Measurements from ENCODE around the gene WDR83.

The WDR83 gene

DNA sequence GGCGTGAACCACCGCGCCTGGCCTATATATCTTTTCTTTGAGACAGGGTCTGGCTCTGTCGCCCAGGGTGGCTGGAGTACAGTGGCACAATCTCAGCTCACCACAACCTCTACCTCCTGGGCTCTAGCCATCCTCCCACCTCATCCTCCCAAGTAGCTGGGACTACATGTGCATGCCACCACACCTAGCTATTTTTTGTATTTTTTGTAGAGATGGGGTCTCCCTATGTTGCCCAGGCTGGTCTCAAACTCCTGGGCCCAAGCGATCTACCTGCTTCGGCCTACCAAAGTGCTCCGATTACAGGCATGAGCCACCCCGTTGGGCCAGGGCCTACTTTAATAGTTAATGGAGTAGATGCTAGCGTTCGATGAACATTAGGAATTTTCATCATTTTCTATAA is 53.7 kb downstream of the WDR83 start:
- DNase-seq, result no peak

DNA sequence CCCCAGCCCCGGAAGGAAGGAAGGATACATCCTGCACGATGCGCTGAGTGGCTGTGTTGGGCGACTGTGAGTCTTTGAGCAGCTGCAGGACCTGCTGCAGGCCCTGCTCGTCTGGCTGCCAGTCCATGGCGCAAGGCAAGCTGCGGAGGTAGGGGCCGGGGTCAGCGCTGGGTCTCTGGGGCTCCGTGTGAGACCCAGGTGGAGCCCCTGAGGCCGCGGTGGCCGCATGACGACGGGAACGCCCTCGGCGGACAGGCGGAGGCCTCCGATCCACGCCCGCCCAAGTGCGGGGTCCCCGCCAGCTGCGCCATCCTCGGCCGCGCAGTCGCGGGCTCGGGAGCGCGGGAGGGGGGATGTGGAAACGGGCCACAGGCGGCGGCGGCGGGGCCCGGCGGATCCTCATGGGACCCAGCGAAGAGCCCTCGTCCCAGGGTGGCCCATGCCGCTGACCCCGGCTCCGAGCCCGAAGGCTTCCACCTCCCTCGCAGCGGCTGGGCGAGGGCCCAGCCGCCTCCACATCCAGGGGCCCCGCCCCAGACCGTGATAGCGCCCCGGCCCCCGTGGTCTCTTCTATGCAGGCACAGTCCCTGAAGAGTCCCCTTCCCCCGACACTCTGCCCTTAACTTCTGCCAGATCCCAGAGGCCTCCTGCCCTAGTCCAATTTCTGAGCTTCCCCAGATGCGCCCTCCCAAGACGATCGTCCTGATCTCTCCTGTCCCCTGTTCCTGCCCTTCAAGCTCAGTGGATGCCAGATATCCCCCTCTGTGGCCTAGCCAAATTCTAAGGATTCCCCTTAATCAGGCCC is 54.4 kb downstream of the WDR83 start:
- DNase-seq, result no peak

DNA sequence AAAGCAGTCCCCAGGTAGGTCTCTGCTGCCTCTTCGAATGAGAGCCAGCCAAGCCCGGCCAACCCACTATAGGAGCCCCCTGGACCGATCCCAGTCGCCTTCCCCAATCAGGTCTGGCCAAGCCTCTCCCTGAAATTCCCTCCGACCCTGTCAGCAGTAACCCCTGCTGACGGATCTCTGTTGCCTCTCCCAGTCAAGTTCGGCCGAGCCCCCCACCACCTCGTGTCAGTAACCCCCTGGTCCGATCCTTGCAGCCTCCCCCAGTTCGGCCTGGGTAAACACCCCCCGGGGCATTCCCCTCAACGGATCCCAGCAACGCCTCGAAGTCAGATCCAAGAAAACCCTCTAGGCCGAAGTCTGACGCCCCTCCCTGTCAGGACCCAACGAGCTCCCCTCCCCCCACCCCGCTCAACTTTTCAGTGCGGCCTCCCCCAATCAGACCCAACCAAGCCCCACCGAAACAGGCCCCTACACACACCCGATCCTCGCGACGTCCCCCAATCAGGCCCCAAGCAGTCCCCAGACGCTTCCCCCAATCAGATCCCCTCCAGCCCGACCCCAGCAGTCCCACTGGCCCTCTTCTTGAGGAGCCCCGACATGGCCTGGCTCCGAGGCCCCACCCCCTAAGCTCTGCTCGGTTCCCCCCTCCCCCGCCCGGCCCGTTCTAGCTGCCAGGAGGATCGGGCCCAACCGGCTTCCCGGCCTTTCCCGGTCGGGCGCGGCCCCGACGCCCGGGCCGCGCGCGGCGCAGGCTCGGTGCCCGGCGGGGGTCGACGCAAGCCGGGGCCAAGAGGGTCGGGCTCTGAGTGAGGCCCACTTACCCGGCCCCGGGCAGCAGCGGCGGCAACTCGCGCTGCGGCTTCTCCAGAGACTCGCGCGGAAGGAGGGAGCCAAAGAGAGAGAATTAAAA is 55.3 kb downstream of the WDR83 start:
- no peak for DNase-seq

DNA sequence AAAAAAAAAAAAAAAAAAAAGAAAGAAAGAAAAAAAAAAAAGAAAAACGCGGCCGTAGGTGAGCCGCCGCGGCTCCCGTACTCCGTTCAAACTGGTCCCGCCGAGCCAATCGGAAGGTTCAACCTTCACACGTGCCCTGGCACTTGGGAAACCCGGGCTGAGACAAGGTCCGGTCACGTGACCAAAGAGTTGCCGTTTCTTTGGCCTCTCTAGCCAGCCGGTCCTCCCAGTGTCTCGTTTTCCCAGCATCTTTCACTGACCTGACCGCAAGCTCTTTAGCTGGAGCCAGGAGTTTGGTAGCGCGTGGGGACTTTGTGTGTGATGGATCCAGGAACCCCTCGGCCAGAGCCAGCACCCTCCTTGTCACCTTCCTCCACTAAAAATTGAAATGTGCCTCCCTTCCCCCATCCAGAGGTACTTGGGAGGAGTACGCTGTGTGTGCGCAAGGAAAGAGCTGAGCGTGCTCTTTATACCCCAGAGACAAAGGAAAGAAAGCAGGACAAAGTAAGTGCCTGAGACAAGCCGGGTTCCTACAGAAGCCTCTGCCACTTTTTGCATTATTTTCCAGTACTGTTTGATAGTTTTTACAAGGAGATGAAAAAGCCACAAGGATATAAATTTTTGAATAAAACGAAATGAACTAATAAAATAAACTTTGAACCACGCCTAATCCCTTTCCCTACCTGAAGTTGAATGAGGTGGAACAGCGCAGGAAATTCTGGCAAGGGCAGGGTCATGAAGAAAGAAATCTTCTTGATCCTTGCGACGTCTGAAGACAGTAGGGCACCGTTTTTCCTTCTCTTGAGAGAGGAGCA is 56.2 kb downstream of the WDR83 start:
- DNase-seq, result peak; percentile 99

DNA sequence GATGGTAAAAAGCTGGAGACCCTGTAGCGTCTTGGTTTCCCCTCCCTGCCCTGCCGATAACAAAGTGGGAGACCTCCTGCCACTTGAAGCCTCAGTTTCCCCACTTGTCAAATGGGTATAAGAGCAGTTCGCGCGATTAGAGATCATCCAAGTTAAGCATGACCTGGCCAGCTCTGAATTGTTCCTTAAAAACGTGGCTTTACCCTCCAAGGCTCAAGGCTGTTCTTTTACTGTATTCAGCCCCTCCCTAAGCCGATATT is 56.7 kb downstream of the WDR83 start:
- no peak for DNase-seq

DNA sequence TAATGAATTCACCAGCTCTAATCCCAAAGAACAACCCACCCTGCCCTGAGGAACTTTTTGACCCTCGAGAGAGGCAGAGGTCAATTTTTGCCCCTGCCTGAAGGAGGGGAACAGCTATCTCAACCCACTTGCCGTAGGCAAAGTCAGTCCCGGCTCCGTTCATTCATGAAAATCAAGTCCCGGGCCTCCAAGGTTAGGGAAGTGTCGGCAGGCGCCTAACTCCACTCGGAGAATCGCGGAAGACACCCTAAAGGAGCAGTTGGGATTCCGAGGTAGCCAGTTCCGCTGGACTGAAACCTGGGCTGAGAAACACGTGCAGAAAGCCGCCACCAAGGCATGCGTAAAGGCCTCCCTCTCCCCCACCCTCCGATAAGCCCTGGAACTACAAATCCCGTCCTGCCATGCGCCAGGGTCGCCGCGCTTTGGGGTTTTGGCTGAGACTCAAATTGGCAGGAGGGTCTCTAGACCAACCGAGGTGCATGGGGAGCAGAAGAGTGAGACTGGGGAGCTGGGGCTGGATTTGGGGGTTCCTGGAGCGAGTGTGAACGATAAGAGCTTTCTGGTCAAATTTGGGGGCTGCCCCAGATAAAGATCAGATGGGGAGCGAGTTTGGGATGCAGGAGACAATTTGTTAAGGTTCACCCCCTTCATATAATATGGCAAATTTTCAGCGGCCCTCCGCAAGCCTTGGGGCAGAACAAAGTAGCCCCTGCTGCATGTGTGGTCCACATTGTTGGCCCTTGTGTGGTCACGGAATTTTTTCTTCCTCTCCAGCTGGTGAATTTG is 57.2 kb downstream of the WDR83 start, which contains the start of gene TNPO2:
Gene TNPO2, minus strand, starts transcription at position 292 of the 786 bp plus-strand sequence. CDS start 2,955 bp downstream, outside the sequence.
- DNase-seq, result no peak
